ENCODE results near the gene STOM.
A peak's percentile ranks its signal among the peaks of the same experiment; 100 is the strongest.

Gene STOM

GRCh38 chr9:121316378-121316777, 53.7 kb downstream of the STOM start:
- Histone ChIP-seq H3K9ac (no peak overlapping the region), H3K9me3 (no peaks in the 10 kb centered on the region), H3K36me3 (peaks cover 83% of the 10 kb centered on the region), H3K4me2 (no peak overlapping the region), H3K4me1 (peaks cover 12% of the 10 kb centered on the region), H4K20me1 (no peaks in the 10 kb centered on the region; the same call in 1 of the 2 replicates), H3K27ac (no peak overlapping the region), H3K4me3 (no peak overlapping the region), H3K27me3 (no peaks in the 10 kb centered on the region)
- no peak for TF ChIP-seq Cebpa-rat (IDR thresholded peaks at IDR 0.05)

- Histone ChIP-seq H3K27me3 (no peaks in the 10 kb centered on the region), H3K4me3 (no peak overlapping the region), H3K4me2 (no peak overlapping the region), H3K36me3 (peaks cover 85% of the 10 kb centered on the region), H3K27ac (no peak overlapping the region), H3K4me1 (no peaks in the 10 kb centered on the region), H3K9ac (no peak overlapping the region), H4K20me1 (no peaks in the 10 kb centered on the region), H3K9me3 (no peaks in the 10 kb centered on the region)
- no peak for TF ChIP-seq Cebpa-rat (IDR thresholded peaks at IDR 0.05)
These were observed 56.4 kb downstream of the STOM start for GRCh38 chr9:121313458-121314152.

GRCh38 chr9:121312169-121312568, 57.9 kb downstream of the STOM start:
- no peak overlapping the region for H3K9ac ChIP-seq

GRCh38 chr9:121310571-121310970, 59.5 kb downstream of the STOM start:
- Histone ChIP-seq H3K27me3 (no peaks in the 10 kb centered on the region), H3K9ac (no peak overlapping the region), H3K4me1 (peaks cover 22% of the 10 kb centered on the region), H3K27ac (no peak overlapping the region), H3K4me3 (no peak overlapping the region), H4K20me1 (no peaks in the 10 kb centered on the region), H3K4me2 (no peak overlapping the region), H3K36me3 (peaks cover 80% of the 10 kb centered on the region), H3K9me3 (no peaks in the 10 kb centered on the region)
- no peak for TF ChIP-seq Cebpa-rat (IDR thresholded peaks at IDR 0.05)

More at GRCh38 chr9:121312169-121312568, 57.9 kb downstream of the STOM start:
- H3K4me2 ChIP-seq: no peak overlapping the region
- H3K27me3 ChIP-seq: no peaks in the 10 kb centered on the region
- no peaks in the 10 kb centered on the region for H4K20me1 ChIP-seq
- H3K36me3 ChIP-seq: peaks cover 84% of the 10 kb centered on the region
- peaks cover 10% of the 10 kb centered on the region for H3K4me1 ChIP-seq
- no peak overlapping the region for H3K27ac ChIP-seq
- no peak overlapping the region for H3K4me3 ChIP-seq
- H3K9me3 ChIP-seq: no peaks in the 10 kb centered on the region
- no peak for TF ChIP-seq Cebpa-rat (IDR thresholded peaks at IDR 0.05)

- no peak overlapping the region for H3K9ac ChIP-seq
- no peaks in the 10 kb centered on the region for H4K20me1 ChIP-seq
- no peak overlapping the region for H3K27ac ChIP-seq
- H3K9me3 ChIP-seq: no peaks in the 10 kb centered on the region
- H3K4me1 ChIP-seq: peaks cover 29% of the 10 kb centered on the region
- H3K27me3 ChIP-seq: no peaks in the 10 kb centered on the region
- H3K4me3 ChIP-seq: no peak overlapping the region
- no peak overlapping the region for H3K4me2 ChIP-seq
- TF ChIP-seq Cebpa-rat (IDR thresholded peaks at IDR 0.05): no peak
- peaks cover 80% of the 10 kb centered on the region for H3K36me3 ChIP-seq
These were observed 60.1 kb downstream of the STOM start for GRCh38 chr9:121309833-121310425.

GRCh38 chr9:121309171-121309570, 60.9 kb downstream of the STOM start:
- H4K20me1 ChIP-seq: no peaks in the 10 kb centered on the region
- no peaks in the 10 kb centered on the region for H3K9me3 ChIP-seq
- no peak overlapping the region for H3K9ac ChIP-seq
- H3K27ac ChIP-seq: no peak overlapping the region
- peaks cover 32% of the 10 kb centered on the region for H3K4me1 ChIP-seq
- no peak overlapping the region for H3K4me3 ChIP-seq
- no peak overlapping the region for H3K4me2 ChIP-seq
- no peak for TF ChIP-seq Cebpa-rat (IDR thresholded peaks at IDR 0.05)
- H3K36me3 ChIP-seq: peaks cover 80% of the 10 kb centered on the region
- H3K27me3 ChIP-seq: no peaks in the 10 kb centered on the region

GRCh38 chr9:121308765-121309164, 61.3 kb downstream of the STOM start:
- Histone ChIP-seq H3K4me2 (no peak overlapping the region), H3K9ac (no peak overlapping the region), H3K36me3 (peaks cover 80% of the 10 kb centered on the region), H3K27me3 (no peaks in the 10 kb centered on the region), H3K4me3 (no peak overlapping the region), H3K9me3 (no peaks in the 10 kb centered on the region), H4K20me1 (no peaks in the 10 kb centered on the region), H3K4me1 (peaks cover 32% of the 10 kb centered on the region), H3K27ac (no peak overlapping the region)
- TF ChIP-seq Cebpa-rat (IDR thresholded peaks at IDR 0.05): no peak

GRCh38 chr9:121307976-121308375, 62.1 kb downstream of the STOM start:
- H3K4me2 ChIP-seq: peak overlapping the region; percentile 52; the same call in 1 of the 2 replicates
- H3K9me3 ChIP-seq: no peaks in the 10 kb centered on the region
- no peaks in the 10 kb centered on the region for H3K27me3 ChIP-seq
- TF ChIP-seq Cebpa-rat (IDR thresholded peaks at IDR 0.05): no peak
- H3K36me3 ChIP-seq: peaks cover 80% of the 10 kb centered on the region
- no peaks in the 10 kb centered on the region for H4K20me1 ChIP-seq
- no peak overlapping the region for H3K4me3 ChIP-seq
- H3K27ac ChIP-seq: no peak overlapping the region
- H3K9ac ChIP-seq: no peak overlapping the region
- peaks cover 32% of the 10 kb centered on the region for H3K4me1 ChIP-seq

- Histone ChIP-seq H3K4me1 (peaks cover 40% of the 10 kb centered on the region), H3K9me3 (no peaks in the 10 kb centered on the region), H3K4me2 (peak overlapping the region; percentile 64), H3K27ac (no peak overlapping the region), H3K9ac (no peak overlapping the region), H3K27me3 (no peaks in the 10 kb centered on the region), H4K20me1 (no peaks in the 10 kb centered on the region), H3K4me3 (no peak overlapping the region), H3K36me3 (peaks cover 68% of the 10 kb centered on the region)
- no peak for TF ChIP-seq Cebpa-rat (IDR thresholded peaks at IDR 0.05)
These were observed 64.6 kb downstream of the STOM start for GRCh38 chr9:121305269-121305994.

GRCh38 chr9:121304707-121305106, 65.3 kb downstream of the STOM start:
- Histone ChIP-seq H3K9me3 (no peaks in the 10 kb centered on the region), H3K27me3 (no peaks in the 10 kb centered on the region), H3K27ac (no peak overlapping the region), H3K9ac (no peak overlapping the region), H3K4me1 (peaks cover 47% of the 10 kb centered on the region), H3K4me2 (no peak overlapping the region), H4K20me1 (no peaks in the 10 kb centered on the region), H3K36me3 (peaks cover 63% of the 10 kb centered on the region), H3K4me3 (no peak overlapping the region)
- TF ChIP-seq Cebpa-rat (IDR thresholded peaks at IDR 0.05): no peak
